HFFc6 (cell line): ENCODE data around the gene LRRC1. TPM values are rescaled to one million over a fixed set of nuclear protein-coding genes. Genes with fewer than 3 reads are reported as not detected.

Experiments
- DNase-seq: peaks from one replicate; pipeline ENCODE4 v3.0.0-alpha.2; 2018
- H3K27ac Mint-ChIP-seq: 2 replicates; pipeline ENCODE4 v1.8.0; 2020; ENCODE audit warnings: mild to moderate bottlenecking, mixed read lengths
- H3K27me3 Mint-ChIP-seq: 2 replicates; pipeline ENCODE4 v1.8.0; 2021; ENCODE audit warnings: mild to moderate bottlenecking, moderate library complexity, mixed read lengths; ENCODE audit not compliant: insufficient read depth
- H3K36me3 Mint-ChIP-seq: 2 replicates; pipeline ENCODE4 v1.8.0; 2021; ENCODE audit warnings: low read depth, mixed read lengths
- H3K4me1 Mint-ChIP-seq: 2 replicates; pipeline ENCODE4 v1.8.0; 2020; ENCODE audit warnings: low read depth, mixed read lengths
- H3K4me3 Mint-ChIP-seq: 2 replicates; pipeline ENCODE4 v1.8.0; 2020; ENCODE audit warnings: mild to moderate bottlenecking, moderate library complexity, mixed read lengths
- H3K9me3 Mint-ChIP-seq: 2 replicates; pipeline ENCODE4 v1.8.0; 2020; ENCODE audit warnings: mild to moderate bottlenecking, mixed read lengths
- CTCF ChIP-seq: fragments of 200-600 bp; sonication (generic); IDR thresholded peaks from 2 replicates; pipeline ENCODE4 v1.5.0; 2021; ENCODE audit warnings: antibody characterized with exemption, mild to moderate bottlenecking
- total RNA-seq, 6 experiments: library from RNA; stranded (reverse); fragmentation: NEBNext Ultra II Directional; extraction: Animal tissue kit (Norgen Biotek cat#: 25700); gene quantifications; 2 replicates in 1 of 6; 3 replicates in 5 of 6; pipeline ENCODE4 v1.2.3, GENCODE V29; 2021

The LRRC1 gene
- total RNA-seq, 6 experiments from 2014 or later = 9.3 to 12.0 (median 10.8) TPM

DNA sequence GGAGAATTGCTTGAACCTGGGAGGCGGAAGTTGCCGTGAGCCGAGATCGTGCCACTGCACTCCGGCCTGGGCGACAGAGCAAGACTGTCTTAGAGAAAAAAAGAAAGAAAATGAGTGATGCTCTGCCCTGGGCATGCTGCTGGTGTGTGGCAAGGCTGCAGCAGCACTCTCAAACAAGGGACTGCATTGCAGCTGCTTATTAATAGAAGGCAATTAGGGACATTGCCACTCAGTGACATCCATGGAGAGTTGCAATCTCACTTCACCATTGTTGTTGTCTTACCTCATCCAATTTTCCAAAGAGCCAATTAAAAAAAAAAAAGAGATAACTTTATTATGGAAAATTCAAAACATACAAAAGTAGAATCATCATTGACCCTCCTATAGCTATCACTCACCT, 131.1 kb downstream of the LRRC1 start:
- Mint-ChIP-seq H3K9me3 (no peaks in the 10 kb centered on the region), H3K27me3 (no peaks in the 10 kb centered on the region; the same call in 1 of the 2 replicates), H3K27ac (no peak overlapping the region), H3K36me3 (peaks cover 16% of the 10 kb centered on the region), H3K4me3 (no peak overlapping the region), H3K4me1 (peaks cover 33% of the 10 kb centered on the region)
- DNase-seq = no peak
- no peak for TF ChIP-seq CTCF

GRCh38 chr6:53926505-53926904, 131.7 kb downstream of the LRRC1 start:
- TF ChIP-seq CTCF = no peak
- no peaks in the 10 kb centered on the region; the same call in 1 of the 2 replicates for H3K27me3 Mint-ChIP-seq
- peaks cover 33% of the 10 kb centered on the region for H3K4me1 Mint-ChIP-seq
- no peak overlapping the region for H3K27ac Mint-ChIP-seq
- DNase-seq = peak; percentile 33
- H3K4me3 Mint-ChIP-seq = no peak overlapping the region
- H3K36me3 Mint-ChIP-seq = peaks cover 10% of the 10 kb centered on the region
- H3K9me3 Mint-ChIP-seq = no peaks in the 10 kb centered on the region

GRCh38 chr6:53928641-53929040, 133.8 kb downstream of the LRRC1 start:
- no peak for DNase-seq
- no peaks in the 10 kb centered on the region for H3K9me3 Mint-ChIP-seq
- no peak overlapping the region for H3K4me3 Mint-ChIP-seq
- H3K36me3 Mint-ChIP-seq = peaks cover 5% of the 10 kb centered on the region; the same call in 1 of the 2 replicates
- no peak overlapping the region for H3K27ac Mint-ChIP-seq
- no peak for TF ChIP-seq CTCF
- H3K4me1 Mint-ChIP-seq = peaks cover 33% of the 10 kb centered on the region
- no peaks in the 10 kb centered on the region; the same call in 1 of the 2 replicates for H3K27me3 Mint-ChIP-seq

GRCh38 chr6:53929041-53929820, 134.4 kb downstream of the LRRC1 start:
- Mint-ChIP-seq H3K4me3 (no peak overlapping the region), H3K9me3 (no peaks in the 10 kb centered on the region)
- no peak for DNase-seq

GRCh38 chr6:53929821-53930120, 135.0 kb downstream of the LRRC1 start:
- H3K4me1 Mint-ChIP-seq = peaks cover 33% of the 10 kb centered on the region
- no peaks in the 10 kb centered on the region; the same call in none of the 2 replicates for H3K27me3 Mint-ChIP-seq
- H3K27ac Mint-ChIP-seq = no peak overlapping the region
- DNase-seq = no peak
- H3K9me3 Mint-ChIP-seq = no peaks in the 10 kb centered on the region
- peaks cover 5% of the 10 kb centered on the region; the same call in 1 of the 2 replicates for H3K36me3 Mint-ChIP-seq
- no peak for TF ChIP-seq CTCF
- no peak overlapping the region for H3K4me3 Mint-ChIP-seq

More at GRCh38 chr6:53929041-53929820, 134.4 kb downstream of the LRRC1 start:
- H3K36me3 Mint-ChIP-seq = peaks cover 5% of the 10 kb centered on the region; the same call in 1 of the 2 replicates
- TF ChIP-seq CTCF = no peak
- no peaks in the 10 kb centered on the region; the same call in 1 of the 2 replicates for H3K27me3 Mint-ChIP-seq
- peaks cover 33% of the 10 kb centered on the region for H3K4me1 Mint-ChIP-seq
- H3K27ac Mint-ChIP-seq = no peak overlapping the region
